HEK293 (cell line): ENCODE data around the gene ABCG4.

Source experiments
- BCL11B ChIP-seq: fragments of 450-650 bp; formaldehyde crosslinking; IDR thresholded peaks from 2 replicates; pipeline ENCODE4 v1.5.1; 2016; ENCODE audit warnings: low read depth, missing biosample characterization, missing genetic modification characterization
- CTCF ChIP-seq: fragments of 450-650 bp; formaldehyde crosslinking; IDR thresholded peaks from 2 replicates; pipeline ENCODE4 v1.5.1; 2016; ENCODE audit warnings: missing biosample characterization, missing genetic modification characterization
- EGR2 ChIP-seq: fragments of 450-650 bp; formaldehyde crosslinking; IDR thresholded peaks from 2 replicates; pipeline ENCODE4 v1.5.1; 2016; ENCODE audit warnings: low read depth, missing biosample characterization, missing genetic modification characterization
- GFI1B ChIP-seq: fragments of 450-650 bp; formaldehyde crosslinking; IDR thresholded peaks from 2 replicates; pipeline ENCODE4 v1.5.1; 2016; ENCODE audit warnings: missing biosample characterization, missing genetic modification characterization
- GLIS1 ChIP-seq: fragments of 450-650 bp; formaldehyde crosslinking; IDR thresholded peaks from 2 replicates; pipeline ENCODE4 v1.5.1; 2016; ENCODE audit warnings: missing biosample characterization, missing genetic modification characterization
- IKZF3 ChIP-seq: fragments of 450-650 bp; IDR thresholded peaks from 2 replicates; pipeline ENCODE4 v1.5.0; 2018; ENCODE audit warnings: missing biosample characterization, mild to moderate bottlenecking, missing genetic modification characterization, moderate library complexity
- KLF8 ChIP-seq: fragments of 450-650 bp; formaldehyde crosslinking; IDR thresholded peaks from 2 replicates; pipeline ENCODE4 v1.5.1; 2016; ENCODE audit warnings: missing biosample characterization, missing genetic modification characterization
- REPIN1 ChIP-seq: fragments of 450-650 bp; formaldehyde crosslinking; IDR thresholded peaks from 2 replicates; pipeline ENCODE4 v1.5.1; 2017; ENCODE audit warnings: missing biosample characterization, missing genetic modification characterization, low read depth
- SP3 ChIP-seq: fragments of 450-650 bp; formaldehyde crosslinking; IDR thresholded peaks from 2 replicates; pipeline ENCODE4 v1.5.1; 2016; ENCODE audit warnings: missing biosample characterization, missing genetic modification characterization
- WT1 ChIP-seq: fragments of 450-650 bp; formaldehyde crosslinking; IDR thresholded peaks from 2 replicates; pipeline ENCODE4 v1.5.1; 2016; ENCODE audit warnings: missing biosample characterization, missing genetic modification characterization
- ZFP37 ChIP-seq: fragments of 450-650 bp; formaldehyde crosslinking; IDR thresholded peaks from 2 replicates; pipeline ENCODE4 v1.5.1; 2016; ENCODE audit warnings: missing biosample characterization, missing genetic modification characterization
- ZNF10 ChIP-seq: fragments of 450-650 bp; formaldehyde crosslinking; IDR thresholded peaks from 2 replicates; pipeline ENCODE4 v1.5.1; 2017; ENCODE audit warnings: missing biosample characterization, missing genetic modification characterization
- ZNF184 ChIP-seq: fragments of 450-650 bp; IDR thresholded peaks from 2 replicates; pipeline ENCODE4 v1.5.1; 2018; ENCODE audit warnings: missing biosample characterization, mild to moderate bottlenecking, missing genetic modification characterization
- ZNF335 ChIP-seq: fragments of 450-650 bp; formaldehyde crosslinking; conservative IDR thresholded peaks from 2 replicates; pipeline ENCODE4 v1.5.1; 2016; ENCODE audit warnings: missing biosample characterization, missing genetic modification characterization
- ZNF473 ChIP-seq: fragments of 450-650 bp; formaldehyde crosslinking; IDR thresholded peaks from 2 replicates; pipeline ENCODE4 v1.5.1; 2017; ENCODE audit warnings: missing biosample characterization, missing genetic modification characterization
- ZNF629 ChIP-seq: fragments of 450-650 bp; formaldehyde crosslinking; IDR thresholded peaks from 2 replicates; pipeline ENCODE4 v1.5.1; 2017; ENCODE audit warnings: missing biosample characterization, missing genetic modification characterization
- ZNF658 ChIP-seq: fragments of 450-650 bp; formaldehyde crosslinking; IDR thresholded peaks from 2 replicates; pipeline ENCODE4; 2016; ENCODE audit warnings: missing biosample characterization, missing genetic modification characterization
- ZNF777 ChIP-seq: fragments of 450-650 bp; formaldehyde crosslinking; IDR thresholded peaks from 2 replicates; pipeline ENCODE4 v1.5.1; 2017; ENCODE audit warnings: missing biosample characterization, missing genetic modification characterization, borderline replicate concordance
- TF ChIP-seq, protein P1 (sequence below): fragments of 450-650 bp; formaldehyde crosslinking; IDR thresholded peaks from 2 replicates; pipeline ENCODE4 v1.5.1; 2016; ENCODE audit warnings: missing biosample characterization, missing genetic modification characterization
- TF ChIP-seq, protein P2 (sequence below): fragments of 450-650 bp; IDR thresholded peaks from 2 replicates; pipeline ENCODE4 v1.5.1; 2018; ENCODE audit warnings: missing biosample characterization, missing genetic modification characterization
- TF ChIP-seq, protein P3 (sequence below): fragments of 450-650 bp; formaldehyde crosslinking; conservative IDR thresholded peaks from 2 replicates; pipeline ENCODE4 v1.5.1; 2016; ENCODE audit warnings: low read depth, missing biosample characterization, missing genetic modification characterization

ABCG4 gene

GRCh38 chr11:119106564-119107537 lies 42.0 kb upstream of the ABCG4 start, which contains the start of gene C2CD2L (continued):
- TF ChIP-seq, protein P1, sequence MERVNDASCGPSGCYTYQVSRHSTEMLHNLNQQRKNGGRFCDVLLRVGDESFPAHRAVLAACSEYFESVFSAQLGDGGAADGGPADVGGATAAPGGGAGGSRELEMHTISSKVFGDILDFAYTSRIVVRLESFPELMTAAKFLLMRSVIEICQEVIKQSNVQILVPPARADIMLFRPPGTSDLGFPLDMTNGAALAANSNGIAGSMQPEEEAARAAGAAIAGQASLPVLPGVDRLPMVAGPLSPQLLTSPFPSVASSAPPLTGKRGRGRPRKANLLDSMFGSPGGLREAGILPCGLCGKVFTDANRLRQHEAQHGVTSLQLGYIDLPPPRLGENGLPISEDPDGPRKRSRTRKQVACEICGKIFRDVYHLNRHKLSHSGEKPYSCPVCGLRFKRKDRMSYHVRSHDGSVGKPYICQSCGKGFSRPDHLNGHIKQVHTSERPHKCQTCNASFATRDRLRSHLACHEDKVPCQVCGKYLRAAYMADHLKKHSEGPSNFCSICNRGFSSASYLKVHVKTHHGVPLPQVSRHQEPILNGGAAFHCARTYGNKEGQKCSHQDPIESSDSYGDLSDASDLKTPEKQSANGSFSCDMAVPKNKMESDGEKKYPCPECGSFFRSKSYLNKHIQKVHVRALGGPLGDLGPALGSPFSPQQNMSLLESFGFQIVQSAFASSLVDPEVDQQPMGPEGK (tag by site-specific recombination) = peak; percentile 62; the same call in 1 of the 2 replicates
- no peak for TF ChIP-seq GFI1B
- TF ChIP-seq BCL11B = no peak
- TF ChIP-seq CTCF (tag by site-specific recombination) = no peak
- TF ChIP-seq ZNF658 (tag by site-specific recombination) = no peak
- peak; percentile 53 for TF ChIP-seq ZNF335 (tag by site-specific recombination)
- peak; percentile 67 for TF ChIP-seq EGR2 (tag by site-specific recombination)
- no peak for TF ChIP-seq ZNF473 (tag by site-specific recombination)
- TF ChIP-seq GLIS1 = peak; percentile 32; the same call in 1 of the 2 replicates
- TF ChIP-seq ZNF10 = no peak
- TF ChIP-seq WT1 = 0 out of 2 replicates have a peak, but pooled peaks have one; percentile 42
- 0 out of 2 replicates have a peak, but pooled peaks have one; percentile 23 for TF ChIP-seq ZNF629 (tag by site-specific recombination)
- no peak for TF ChIP-seq ZNF777 (tag by site-specific recombination)
- peak; percentile 54; the same call in 1 of the 2 replicates for TF ChIP-seq KLF8 (tag by site-specific recombination)
- TF ChIP-seq, protein P2, sequence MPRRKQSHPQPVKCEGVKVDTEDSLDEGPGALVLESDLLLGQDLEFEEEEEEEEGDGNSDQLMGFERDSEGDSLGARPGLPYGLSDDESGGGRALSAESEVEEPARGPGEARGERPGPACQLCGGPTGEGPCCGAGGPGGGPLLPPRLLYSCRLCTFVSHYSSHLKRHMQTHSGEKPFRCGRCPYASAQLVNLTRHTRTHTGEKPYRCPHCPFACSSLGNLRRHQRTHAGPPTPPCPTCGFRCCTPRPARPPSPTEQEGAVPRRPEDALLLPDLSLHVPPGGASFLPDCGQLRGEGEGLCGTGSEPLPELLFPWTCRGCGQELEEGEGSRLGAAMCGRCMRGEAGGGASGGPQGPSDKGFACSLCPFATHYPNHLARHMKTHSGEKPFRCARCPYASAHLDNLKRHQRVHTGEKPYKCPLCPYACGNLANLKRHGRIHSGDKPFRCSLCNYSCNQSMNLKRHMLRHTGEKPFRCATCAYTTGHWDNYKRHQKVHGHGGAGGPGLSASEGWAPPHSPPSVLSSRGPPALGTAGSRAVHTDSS (tag by site-specific recombination) = peak; percentile 52
- no peak for TF ChIP-seq ZNF184 (tag by site-specific recombination)
- TF ChIP-seq IKZF3 (tag by site-specific recombination) = 0 out of 2 replicates have a peak, but pooled peaks have one; percentile 35
- TF ChIP-seq ZFP37 (tag by site-specific recombination) = no peak
- peak; percentile 76 for TF ChIP-seq SP3 (tag by site-specific recombination)
- TF ChIP-seq, protein P3, sequence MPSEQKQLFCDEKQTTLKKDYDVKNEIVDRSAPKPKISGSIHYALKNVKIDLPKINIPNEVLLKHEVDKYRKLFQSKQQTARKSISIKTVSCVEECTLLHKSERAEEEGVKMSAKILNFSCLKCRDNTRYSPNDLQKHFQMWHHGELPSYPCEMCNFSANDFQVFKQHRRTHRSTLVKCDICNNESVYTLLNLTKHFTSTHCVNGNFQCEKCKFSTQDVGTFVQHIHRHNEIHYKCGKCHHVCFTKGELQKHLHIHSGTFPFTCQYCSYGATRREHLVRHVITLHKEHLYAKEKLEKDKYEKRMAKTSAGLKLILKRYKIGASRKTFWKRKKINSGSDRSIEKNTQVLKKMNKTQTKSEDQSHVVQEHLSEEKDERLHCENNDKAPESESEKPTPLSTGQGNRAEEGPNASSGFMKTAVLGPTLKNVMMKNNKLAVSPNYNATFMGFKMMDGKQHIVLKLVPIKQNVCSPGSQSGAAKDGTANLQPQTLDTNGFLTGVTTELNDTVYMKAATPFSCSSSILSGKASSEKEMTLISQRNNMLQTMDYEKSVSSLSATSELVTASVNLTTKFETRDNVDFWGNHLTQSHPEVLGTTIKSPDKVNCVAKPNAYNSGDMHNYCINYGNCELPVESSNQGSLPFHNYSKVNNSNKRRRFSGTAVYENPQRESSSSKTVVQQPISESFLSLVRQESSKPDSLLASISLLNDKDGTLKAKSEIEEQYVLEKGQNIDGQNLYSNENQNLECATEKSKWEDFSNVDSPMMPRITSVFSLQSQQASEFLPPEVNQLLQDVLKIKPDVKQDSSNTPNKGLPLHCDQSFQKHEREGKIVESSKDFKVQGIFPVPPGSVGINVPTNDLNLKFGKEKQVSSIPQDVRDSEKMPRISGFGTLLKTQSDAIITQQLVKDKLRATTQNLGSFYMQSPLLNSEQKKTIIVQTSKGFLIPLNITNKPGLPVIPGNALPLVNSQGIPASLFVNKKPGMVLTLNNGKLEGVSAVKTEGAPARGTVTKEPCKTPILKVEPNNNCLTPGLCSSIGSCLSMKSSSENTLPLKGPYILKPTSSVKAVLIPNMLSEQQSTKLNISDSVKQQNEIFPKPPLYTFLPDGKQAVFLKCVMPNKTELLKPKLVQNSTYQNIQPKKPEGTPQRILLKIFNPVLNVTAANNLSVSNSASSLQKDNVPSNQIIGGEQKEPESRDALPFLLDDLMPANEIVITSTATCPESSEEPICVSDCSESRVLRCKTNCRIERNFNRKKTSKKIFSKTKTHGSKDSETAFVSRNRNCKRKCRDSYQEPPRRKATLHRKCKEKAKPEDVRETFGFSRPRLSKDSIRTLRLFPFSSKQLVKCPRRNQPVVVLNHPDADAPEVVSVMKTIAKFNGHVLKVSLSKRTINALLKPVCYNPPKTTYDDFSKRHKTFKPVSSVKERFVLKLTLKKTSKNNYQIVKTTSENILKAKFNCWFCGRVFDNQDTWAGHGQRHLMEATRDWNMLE (tag by site-specific recombination) = no peak
- TF ChIP-seq REPIN1 (tag by site-specific recombination) = no peak
